HepG2 (cell line): ENCODE measurements around the gene ZGRF1. TPM values are rescaled to one million over a fixed set of nuclear protein-coding genes. Genes with fewer than 3 reads are reported as not detected.

Experiments used
- ERF ChIP-seq: IDR thresholded peaks from 2 replicates; pipeline ENCODE4 v1.6.1; 2018; ENCODE audit warnings: missing biosample characterization, missing genetic modification reagents
- HOXA3 ChIP-seq: sonication (generic); formaldehyde crosslinking; IDR thresholded peaks from 2 replicates; pipeline ENCODE4 v1.5.0; 2020; ENCODE audit warnings: missing genetic modification reagents
- NR2F1 ChIP-seq, 2 experiments: fragments of 450-650 bp in 1 of 2; formaldehyde crosslinking in 1 of 2; IDR thresholded peaks; 2 replicates each; pipeline versions ENCODE4 v1.5.0 to v1.6.1; 2016 to 2020; ENCODE audit warnings: mild to moderate bottlenecking in 1 of 2, missing compliant biosample characterization in 1 of 2, missing genetic modification reagents in 1 of 2, moderate library complexity in 1 of 2
- NR2F2 ChIP-seq: IDR thresholded peaks from 2 replicates; pipeline ENCODE4 v1.6.1; 2012; ENCODE audit warnings: low read depth, inconsistent platforms, borderline replicate concordance
- TGIF2 ChIP-seq: IDR thresholded peaks from 2 replicates; pipeline ENCODE4 v1.6.1; 2016; ENCODE audit warnings: control low read depth, missing compliant biosample characterization
- THAP9 ChIP-seq: sonication (generic); formaldehyde crosslinking; IDR thresholded peaks from 2 replicates; pipeline ENCODE4; 2020; ENCODE audit warnings: missing genetic modification reagents, mild to moderate bottlenecking, borderline replicate concordance
- ZNF17 ChIP-seq: sonication (generic); formaldehyde crosslinking; IDR thresholded peaks from 2 replicates; pipeline ENCODE4 v1.5.0; 2020; ENCODE audit warnings: mild to moderate bottlenecking, missing genetic modification reagents
- ZNF205 ChIP-seq: IDR thresholded peaks from 2 replicates; pipeline ENCODE4 v1.6.1; 2018; ENCODE audit warnings: missing biosample characterization, missing genetic modification reagents
- ZNF543 ChIP-seq: sonication (generic); formaldehyde crosslinking; IDR thresholded peaks from 2 replicates; pipeline ENCODE4 v1.4.0; 2020; ENCODE audit warnings: mild to moderate bottlenecking, missing genetic modification reagents
- ZSCAN9 ChIP-seq: IDR thresholded peaks from 2 replicates; pipeline ENCODE4 v1.6.1; 2016; ENCODE audit warnings: borderline replicate concordance
- polyA plus RNA-seq, 8 experiments: library from polyadenylated mRNA; depleted of rRNA in 3 of 8; stranded (reverse) in 7 of 8; unstranded in 1 of 8; fragments of >200 nt; fragmentation: Illumina TruSeq in 4 of 8; extraction: Trizol in 4 of 8; gene quantifications; 2 replicates each; pipeline versions ENCODE4 v1.2.1 to v1.2.3, GENCODE V29; 2011 to 2016; ENCODE audit warnings: low read depth in 4 of 8, missing spikeins in 1 of 8, mixed read lengths in 1 of 8; ENCODE audit not compliant: insufficient read depth in 1 of 8
- total RNA-seq, 5 experiments: library from RNA; depleted of rRNA; stranded (reverse); fragments of >200 nt; fragmentation: Illumina TruSeq; extraction: Trizol; gene quantifications; 2 replicates each; pipeline ENCODE4 v1.2.3, GENCODE V29; 2016; ENCODE audit warnings: low read depth in 1 of 5
- TF ChIP-seq, protein P1 (sequence below): sonication (generic); formaldehyde crosslinking; IDR thresholded peaks from 2 replicates; pipeline ENCODE4 v1.5.0; 2020; ENCODE audit warnings: mild to moderate bottlenecking, missing genetic modification reagents
- TF ChIP-seq, protein P2 (sequence below): sonication (generic); formaldehyde crosslinking; IDR thresholded peaks from 2 replicates; pipeline ENCODE4 v1.4.0; 2020; ENCODE audit warnings: missing genetic modification reagents
- TF ChIP-seq, protein P3 (sequence below): sonication (generic); formaldehyde crosslinking; IDR thresholded peaks from 2 replicates; pipeline ENCODE4 v1.4.0; 2020; ENCODE audit warnings: mild to moderate bottlenecking, missing genetic modification reagents, borderline replicate concordance

The ZGRF1 gene
- total and polyA plus RNA-seq, 2 of the 13 experiments (the other 11 are each of a cell fraction or from before 2014, with no cell fraction given), result 8.6 to 15.9 TPM

- TF ChIP-seq THAP9 (CRISPR knock-in tag) (peak; percentile 46; the same call in 1 of the 2 replicates), HOXA3 (CRISPR knock-in tag) (0 out of 2 replicates have a peak, but pooled peaks have one; percentile 24), ZNF205 (CRISPR knock-in tag) (peak; percentile 52; the same call in 1 of the 2 replicates), NR2F2 (no peak), ERF (0 out of 2 replicates have a peak, but pooled peaks have one; percentile 59), NR2F1 (CRISPR knock-in tag; IDR thresholded peaks at IDR 0.05) (no peak), TGIF2 (CRISPR knock-in tag) (peak; percentile 31; the same call in 1 of the 2 replicates), ZNF17 (CRISPR knock-in tag) (no peak), ZNF543 (no peak), ZSCAN9 (CRISPR knock-in tag) (no peak)
- TF ChIP-seq, protein P1, sequence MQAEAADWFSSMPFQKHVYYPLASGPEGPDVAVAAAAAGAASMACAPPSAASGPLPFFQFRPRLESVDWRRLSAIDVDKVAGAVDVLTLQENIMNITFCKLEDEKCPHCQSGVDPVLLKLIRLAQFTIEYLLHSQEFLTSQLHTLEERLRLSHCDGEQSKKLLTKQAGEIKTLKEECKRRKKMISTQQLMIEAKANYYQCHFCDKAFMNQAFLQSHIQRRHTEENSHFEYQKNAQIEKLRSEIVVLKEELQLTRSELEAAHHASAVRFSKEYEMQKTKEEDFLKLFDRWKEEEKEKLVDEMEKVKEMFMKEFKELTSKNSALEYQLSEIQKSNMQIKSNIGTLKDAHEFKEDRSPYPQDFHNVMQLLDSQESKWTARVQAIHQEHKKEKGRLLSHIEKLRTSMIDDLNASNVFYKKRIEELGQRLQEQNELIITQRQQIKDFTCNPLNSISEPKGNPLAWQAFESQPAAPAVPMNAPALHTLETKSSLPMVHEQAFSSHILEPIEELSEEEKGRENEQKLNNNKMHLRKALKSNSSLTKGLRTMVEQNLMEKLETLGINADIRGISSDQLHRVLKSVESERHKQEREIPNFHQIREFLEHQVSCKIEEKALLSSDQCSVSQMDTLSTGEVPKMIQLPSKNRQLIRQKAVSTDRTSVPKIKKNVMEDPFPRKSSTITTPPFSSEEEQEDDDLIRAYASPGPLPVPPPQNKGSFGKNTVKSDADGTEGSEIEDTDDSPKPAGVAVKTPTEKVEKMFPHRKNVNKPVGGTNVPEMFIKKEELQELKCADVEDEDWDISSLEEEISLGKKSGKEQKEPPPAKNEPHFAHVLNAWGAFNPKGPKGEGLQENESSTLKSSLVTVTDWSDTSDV (CRISPR knock-in tag), result no peak
- TF ChIP-seq, protein P2, sequence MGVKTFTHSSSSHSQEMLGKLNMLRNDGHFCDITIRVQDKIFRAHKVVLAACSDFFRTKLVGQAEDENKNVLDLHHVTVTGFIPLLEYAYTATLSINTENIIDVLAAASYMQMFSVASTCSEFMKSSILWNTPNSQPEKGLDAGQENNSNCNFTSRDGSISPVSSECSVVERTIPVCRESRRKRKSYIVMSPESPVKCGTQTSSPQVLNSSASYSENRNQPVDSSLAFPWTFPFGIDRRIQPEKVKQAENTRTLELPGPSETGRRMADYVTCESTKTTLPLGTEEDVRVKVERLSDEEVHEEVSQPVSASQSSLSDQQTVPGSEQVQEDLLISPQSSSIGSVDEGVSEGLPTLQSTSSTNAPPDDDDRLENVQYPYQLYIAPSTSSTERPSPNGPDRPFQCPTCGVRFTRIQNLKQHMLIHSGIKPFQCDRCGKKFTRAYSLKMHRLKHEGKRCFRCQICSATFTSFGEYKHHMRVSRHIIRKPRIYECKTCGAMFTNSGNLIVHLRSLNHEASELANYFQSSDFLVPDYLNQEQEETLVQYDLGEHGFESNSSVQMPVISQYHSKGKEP (CRISPR knock-in tag), result no peak
- TF ChIP-seq, protein P3, sequence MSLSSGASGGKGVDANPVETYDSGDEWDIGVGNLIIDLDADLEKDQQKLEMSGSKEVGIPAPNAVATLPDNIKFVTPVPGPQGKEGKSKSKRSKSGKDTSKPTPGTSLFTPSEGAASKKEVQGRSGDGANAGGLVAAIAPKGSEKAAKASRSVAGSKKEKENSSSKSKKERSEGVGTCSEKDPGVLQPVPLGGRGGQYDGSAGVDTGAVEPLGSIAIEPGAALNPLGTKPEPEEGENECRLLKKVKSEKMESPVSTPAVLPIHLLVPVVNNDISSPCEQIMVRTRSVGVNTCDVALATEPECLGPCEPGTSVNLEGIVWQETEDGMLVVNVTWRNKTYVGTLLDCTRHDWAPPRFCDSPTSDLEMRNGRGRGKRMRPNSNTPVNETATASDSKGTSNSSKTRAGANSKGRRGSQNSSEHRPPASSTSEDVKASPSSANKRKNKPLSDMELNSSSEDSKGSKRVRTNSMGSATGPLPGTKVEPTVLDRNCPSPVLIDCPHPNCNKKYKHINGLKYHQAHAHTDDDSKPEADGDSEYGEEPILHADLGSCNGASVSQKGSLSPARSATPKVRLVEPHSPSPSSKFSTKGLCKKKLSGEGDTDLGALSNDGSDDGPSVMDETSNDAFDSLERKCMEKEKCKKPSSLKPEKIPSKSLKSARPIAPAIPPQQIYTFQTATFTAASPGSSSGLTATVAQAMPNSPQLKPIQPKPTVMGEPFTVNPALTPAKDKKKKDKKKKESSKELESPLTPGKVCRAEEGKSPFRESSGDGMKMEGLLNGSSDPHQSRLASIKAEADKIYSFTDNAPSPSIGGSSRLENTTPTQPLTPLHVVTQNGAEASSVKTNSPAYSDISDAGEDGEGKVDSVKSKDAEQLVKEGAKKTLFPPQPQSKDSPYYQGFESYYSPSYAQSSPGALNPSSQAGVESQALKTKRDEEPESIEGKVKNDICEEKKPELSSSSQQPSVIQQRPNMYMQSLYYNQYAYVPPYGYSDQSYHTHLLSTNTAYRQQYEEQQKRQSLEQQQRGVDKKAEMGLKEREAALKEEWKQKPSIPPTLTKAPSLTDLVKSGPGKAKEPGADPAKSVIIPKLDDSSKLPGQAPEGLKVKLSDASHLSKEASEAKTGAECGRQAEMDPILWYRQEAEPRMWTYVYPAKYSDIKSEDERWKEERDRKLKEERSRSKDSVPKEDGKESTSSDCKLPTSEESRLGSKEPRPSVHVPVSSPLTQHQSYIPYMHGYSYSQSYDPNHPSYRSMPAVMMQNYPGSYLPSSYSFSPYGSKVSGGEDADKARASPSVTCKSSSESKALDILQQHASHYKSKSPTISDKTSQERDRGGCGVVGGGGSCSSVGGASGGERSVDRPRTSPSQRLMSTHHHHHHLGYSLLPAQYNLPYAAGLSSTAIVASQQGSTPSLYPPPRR (CRISPR knock-in tag), result no peak
Measured at GRCh38 chr4:112523764-112524505, 112.8 kb downstream of the ZGRF1 start (continued).
